GM23338 (cell line): ENCODE results near the gene TTLL8. TPM values are rescaled to one million over a fixed set of nuclear protein-coding genes. Genes with fewer than 3 reads are reported as not detected.

Experiments used
- ATAC-seq: fragments of 200-7000 bp; cut with Tn5 transposase; 3 replicates; pipeline ENCODE4 v1.9.1; 2020
- DNase-seq: peaks from one replicate; pipeline ENCODE4 v3.0.0-alpha.2; 2015; ENCODE audit warnings: low spot score
- H2AFZ ChIP-seq: fragments of 200-600 bp; sonication (generic); 2 replicates; pipeline ENCODE4 v1.8.0; 2016; ENCODE audit warnings: antibody characterized with exemption, mild to moderate bottlenecking, moderate library complexity
- H3F3A ChIP-seq: fragments of 200-600 bp; sonication (generic); replicated peaks from 2 replicates; pipeline ENCODE4 v1.8.0; 2017; ENCODE audit warnings: antibody characterized with exemption, mixed run types, low read depth
- H3K27ac ChIP-seq: fragments of 200-600 bp; sonication (generic); 2 replicates; pipeline ENCODE4 v1.6.1; 2016; ENCODE audit warnings: low read depth
- H3K27me3 ChIP-seq: fragments of 200-600 bp; sonication (generic); 2 replicates; pipeline ENCODE4 v1.8.0; 2016; ENCODE audit warnings: mild to moderate bottlenecking, mixed run types, moderate library complexity; ENCODE audit not compliant: insufficient read depth
- H3K36me3 ChIP-seq: fragments of 200-600 bp; sonication (generic); 2 replicates; pipeline ENCODE4 v1.8.0; 2016; ENCODE audit warnings: mild to moderate bottlenecking; ENCODE audit not compliant: insufficient read depth
- H3K4me1 ChIP-seq: fragments of 200-600 bp; sonication (generic); 2 replicates; pipeline ENCODE4 v1.8.0; 2016; ENCODE audit warnings: mild to moderate bottlenecking, moderate library complexity; ENCODE audit not compliant: insufficient read depth
- H3K4me2 ChIP-seq: fragments of 200-600 bp; sonication (generic); 2 replicates; pipeline ENCODE4 v1.7.1; 2017; ENCODE audit warnings: mixed run types
- H3K4me3 ChIP-seq: fragments of 200-600 bp; sonication (generic); 2 replicates; pipeline ENCODE4 v1.6.1; 2016; ENCODE audit warnings: mixed run types
- H3K79me2 ChIP-seq: fragments of 200-600 bp; sonication (generic); replicated peaks from 2 replicates; pipeline ENCODE4 v1.8.0; 2017; ENCODE audit warnings: mild to moderate bottlenecking; ENCODE audit not compliant: insufficient read depth
- H3K9me2 ChIP-seq: fragments of 200-600 bp; sonication (generic); 2 replicates; pipeline ENCODE4 v1.8.0; 2017; ENCODE audit not compliant: insufficient read depth
- H4K20me1 ChIP-seq: fragments of 200-600 bp; sonication (generic); replicated peaks from 2 replicates; pipeline ENCODE4 v1.8.0; 2017; ENCODE audit warnings: mild to moderate bottlenecking; ENCODE audit not compliant: insufficient read depth
- H3K27ac Mint-ChIP-seq: 2 replicates; pipeline ENCODE4 v1.8.0; 2020; ENCODE audit warnings: inconsistent platforms, mild to moderate bottlenecking, moderate library complexity, mixed read lengths
- H3K27me3 Mint-ChIP-seq: 3 replicates; pipeline ENCODE4 v1.8.0; 2022; ENCODE audit warnings: low read depth, mild to moderate bottlenecking, moderate library complexity, mixed read lengths, inconsistent platforms; ENCODE audit not compliant: insufficient read depth, poor library complexity
- H3K36me3 Mint-ChIP-seq: 3 replicates; pipeline ENCODE4 v1.8.0; 2021; ENCODE audit warnings: low read depth, mild to moderate bottlenecking, inconsistent platforms, moderate library complexity, mixed read lengths
- H3K4me1 Mint-ChIP-seq: 3 replicates; pipeline ENCODE4 v1.8.0; 2020; ENCODE audit warnings: mild to moderate bottlenecking, inconsistent platforms, mixed read lengths
- H3K4me3 Mint-ChIP-seq: 3 replicates; pipeline ENCODE4 v1.8.0; 2021; ENCODE audit warnings: moderate library complexity, mild to moderate bottlenecking, inconsistent platforms, mixed read lengths
- H3K9me3 Mint-ChIP-seq: 3 replicates; pipeline ENCODE4 v1.8.0; 2020; ENCODE audit warnings: moderate library complexity, mild to moderate bottlenecking, inconsistent platforms, mixed read lengths
- CREB1 ChIP-seq: fragments of 250-450 bp; sonication (Bioruptor Pico); IDR thresholded peaks from 2 replicates; pipeline ENCODE4 v1.5.0; 2020; ENCODE audit warnings: low read depth, mild to moderate bottlenecking, moderate library complexity
- CTCF ChIP-seq, 2 experiments: fragments of 200-600 bp in 1 of 2; sonication (generic) in 1 of 2; conservative IDR thresholded peaks; 2 replicates each; pipeline versions ENCODE4 v1.5.1 to v1.6.1; 2016 to 2017; ENCODE audit warnings: antibody characterized with exemption in 2 of 2, low read depth in 2 of 2, mild to moderate bottlenecking in 2 of 2, moderate library complexity in 1 of 2
- ETS1 ChIP-seq: IDR thresholded peaks from 2 replicates; pipeline ENCODE4 v1.6.1; 2016; ENCODE audit warnings: antibody characterized with exemption
- EZH2phosphoT487 ChIP-seq: fragments of 200-600 bp; sonication (generic); IDR thresholded peaks from one replicate; pipeline ENCODE4 v1.8.1; 2018; ENCODE audit warnings: antibody characterized with exemption; ENCODE audit not compliant: unreplicated experiment
- JUNB ChIP-seq: IDR thresholded peaks from one replicate; pipeline ENCODE4 v1.6.1; 2016; ENCODE audit warnings: antibody characterized with exemption; ENCODE audit not compliant: unreplicated experiment
- POLR2AphosphoS5 ChIP-seq: IDR thresholded peaks from 2 replicates; pipeline ENCODE4 v1.6.1; 2016; ENCODE audit warnings: antibody characterized with exemption, low read depth
- REST ChIP-seq: IDR thresholded peaks from one replicate; pipeline ENCODE4 v1.6.1; 2018; ENCODE audit warnings: antibody characterized with exemption; ENCODE audit not compliant: unreplicated experiment
- STAT1 ChIP-seq: IDR thresholded peaks from one replicate; pipeline ENCODE4 v1.6.1; 2016; ENCODE audit warnings: antibody characterized with exemption; ENCODE audit not compliant: unreplicated experiment
- ZNF114 ChIP-seq: fragments of 250-450 bp; sonication (Bioruptor Pico); IDR thresholded peaks from 2 replicates; pipeline ENCODE4 v1.5.0; 2020; ENCODE audit warnings: mild to moderate bottlenecking, moderate library complexity
- polyA plus RNA-seq: library from polyadenylated mRNA; unstranded; fragments of >200 nt; fragmentation: Nextera tagmentation; extraction: Ambion mirVana; gene quantifications from 2 replicates; pipeline ENCODE4 v1.2.1, GENCODE V29; 2016
- total RNA-seq: library from RNA; depleted of rRNA; stranded (reverse); fragments of >200 nt; shearing (Covaris generic); gene quantifications from 2 replicates; pipeline ENCODE4 v1.2.3, GENCODE V29; 2014

Gene TTLL8
- total and polyA plus RNA-seq, 2 experiments from 2014 or later = not detected

- H3K9me3 Mint-ChIP-seq = peaks cover 3% of the 10 kb centered on the region; the same call in 1 of the 3 replicates
- H3K27ac ChIP-seq = no peak overlapping the region
- no peaks in the 10 kb centered on the region for H4K20me1 ChIP-seq
- ATAC-seq (no peak), DNase-seq (no peak)
- TF ChIP-seq POLR2AphosphoS5 (no peak), REST (no peak), ZNF114 (CRISPR knock-in tag) (no peak), JUNB (no peak), CREB1 (no peak), STAT1 (no peak), EZH2phosphoT487 (no peak), ETS1 (no peak), CTCF (conservative IDR thresholded peaks at IDR 0.05; ENCODE audit: low read depth in 2 of 2) (no peak)
- peaks cover 14% of the 10 kb centered on the region for H3K27me3 Mint-ChIP-seq
- no peaks in the 10 kb centered on the region for H3K9me2 ChIP-seq
- H3K4me1 ChIP-seq = no peaks in the 10 kb centered on the region
- no peak overlapping the region for H3K4me3 Mint-ChIP-seq
- H3K27ac Mint-ChIP-seq = no peak overlapping the region
- no peak overlapping the region for H3K4me3 ChIP-seq
- no peak overlapping the region for H2AFZ ChIP-seq
- no peaks in the 10 kb centered on the region for H3K36me3 Mint-ChIP-seq
- H3F3A ChIP-seq = no peaks in the 10 kb centered on the region
- no peaks in the 10 kb centered on the region for H3K4me1 Mint-ChIP-seq
- H3K36me3 ChIP-seq = no peaks in the 10 kb centered on the region
- H3K79me2 ChIP-seq = no peaks in the 10 kb centered on the region
- no peaks in the 10 kb centered on the region for H3K27me3 ChIP-seq
- no peak overlapping the region for H3K4me2 ChIP-seq
Observed at GRCh38 chr22:50067244-50067643, 9.1 kb upstream of the TTLL8 start.

GRCh38 chr22:50064453-50064852 is 6.4 kb upstream of the TTLL8 start:
- no peaks in the 10 kb centered on the region for H3K36me3 ChIP-seq
- DNase-seq (no peak), ATAC-seq (no peak)
- 0 out of 2 replicates have a peak, but pooled peaks cover under 1% of the 10 kb centered on the region for H3F3A ChIP-seq
- no peaks in the 10 kb centered on the region for H3K9me2 ChIP-seq
- no peak overlapping the region for H3K4me2 ChIP-seq
- TF ChIP-seq ZNF114 (CRISPR knock-in tag) (no peak), REST (no peak), JUNB (no peak)
- no peak overlapping the region for H3K4me3 Mint-ChIP-seq
- H3K27ac Mint-ChIP-seq = no peak overlapping the region
- H3K27me3 ChIP-seq = 0 out of 2 replicates have a peak, but pooled peaks cover under 1% of the 10 kb centered on the region
- peaks cover 3% of the 10 kb centered on the region; the same call in 1 of the 3 replicates for H3K9me3 Mint-ChIP-seq
- no peaks in the 10 kb centered on the region for H3K36me3 Mint-ChIP-seq
- peaks cover 14% of the 10 kb centered on the region for H3K27me3 Mint-ChIP-seq
- no peaks in the 10 kb centered on the region for H3K79me2 ChIP-seq
- peaks cover 5% of the 10 kb centered on the region for H3K4me1 ChIP-seq
- H2AFZ ChIP-seq = no peak overlapping the region
- H3K27ac ChIP-seq = no peak overlapping the region
- H3K4me3 ChIP-seq = no peak overlapping the region
- no peaks in the 10 kb centered on the region for H4K20me1 ChIP-seq
- peaks cover 7% of the 10 kb centered on the region for H3K4me1 Mint-ChIP-seq
